ENCODE results near the gene FHL2. TPM values are rescaled to one million over a fixed set of nuclear protein-coding genes. Genes with fewer than 3 reads are reported as not detected.

FHL2 gene
- total and polyA plus RNA-seq, 2 donors (not counting 1 experiment from before 2014, with no cell fraction given): not detected

GRCh38 chr2:105335469-105335868 is 63.4 kb downstream of the FHL2 start:
- H3K9me3 Mint-ChIP-seq (ENCODE audit: insufficient read depth): no peaks in the 10 kb centered on the region
- no peak overlapping the region for H3K27ac Mint-ChIP-seq
- POLR2A ChIA-PET: no interaction called here
- DNase-seq: no peak
- intact Hi-C loops (cut with micrococcal nuclease): loop anchor here (10.0 kb wide), 1 partner anchor 409 kb away; the partner anchor contains the start of gene NCK2
- Histone ChIP-seq H2AFZ (ENCODE audit: insufficient read depth, low read depth, low read length, poor library complexity, severe bottlenecking) (no peak overlapping the region), H3K9me3 (ENCODE audit: control extremely low read depth in 1 of 3, control insufficient read depth in 2 of 3, insufficient read depth in 1 of 3, low read length in 2 of 3) (no peaks in the 10 kb centered on the region), H3K4me1 (ENCODE audit: control insufficient read depth in 2 of 2, insufficient read depth in 2 of 2, low read length in 2 of 2) (peaks cover 22 to 24% of the 10 kb centered on the region in 2 donors), H3K36me3 (replicated peaks in 1 of 2; ENCODE audit: control extremely low read depth in 1 of 2, control insufficient read depth in 1 of 2, extremely low read depth in 1 of 2, insufficient read depth in 2 of 2, low read length in 1 of 2) (peaks cover 0 to 5% of the 10 kb centered on the region in 2 experiments), H3K4me2 (replicated peaks; ENCODE audit: low read depth, low read length, poor library complexity, severe bottlenecking) (no peak overlapping the region), H3K4me3 (ENCODE audit: control extremely low read depth in 1 of 5, extremely low read depth in 1 of 5, insufficient read depth in 1 of 5, low read depth in 2 of 5, low read length in 4 of 5) (no peak overlapping the region), H3K27me3 (replicated peaks in 1 of 4; ENCODE audit: control extremely low read depth in 1 of 4, control insufficient read depth in 3 of 4, insufficient read depth in 4 of 4, low read length in 3 of 4) (no peaks in the 10 kb centered on the region), H3K79me2 (ENCODE audit: control insufficient read depth, insufficient read depth, low read length) (peaks cover 38% of the 10 kb centered on the region), H3K27ac (ENCODE audit: low read length in 2 of 2) (no peak overlapping the region), H3K9ac (ENCODE audit: low read length) (no peak overlapping the region), H4K20me1 (ENCODE audit: control insufficient read depth, insufficient read depth, low read length, poor library complexity, severe bottlenecking) (no peaks in the 10 kb centered on the region)
- CTCF ChIA-PET: interaction anchor here (1.4 kb wide), 1 partner anchor 8 kb away, joined by 3 read pairs; no protein-coding TSS in a partner anchor
- H3K27me3 Mint-ChIP-seq: no peaks in the 10 kb centered on the region
- ATAC-seq (ENCODE audit: low read depth): no peak
- no CpG with 5 or more reads among the region's 2 CpGs for WGBS (ENCODE audit: insufficient coverage)
- peak overlapping the region; percentile 26 for H3K4me3 Mint-ChIP-seq
- peaks cover 28% of the 10 kb centered on the region for H3K4me1 Mint-ChIP-seq
- no peak for TF ChIP-seq EZH2 (IDR thresholded peaks at IDR 0.05; ENCODE audit: borderline replicate concordance, insufficient read depth, low read depth, low read length, poor library complexity, severe bottlenecking)
- TF ChIP-seq CTCF (IDR thresholded peaks at IDR 0.05): no peak

DNA sequence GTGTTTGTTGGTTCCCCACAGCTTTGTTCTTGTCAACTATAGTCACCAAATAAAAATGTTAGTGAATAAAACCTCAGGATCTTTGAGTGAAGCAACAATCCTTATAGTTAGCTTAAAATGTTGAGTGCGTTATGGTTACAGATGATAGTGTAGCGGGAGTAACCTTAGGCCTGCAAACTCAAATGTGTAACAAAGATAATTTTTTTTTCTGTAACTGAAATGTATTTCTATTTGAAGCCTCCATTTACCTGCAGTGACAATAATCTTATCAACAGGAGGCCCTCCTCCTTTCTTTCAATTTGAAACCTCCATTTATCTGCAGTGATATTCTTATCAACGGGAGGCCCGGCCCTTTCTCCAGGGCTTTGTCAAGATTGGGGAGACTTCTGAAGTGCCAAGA is 64.6 kb downstream of the FHL2 start:
- TF ChIP-seq CTCF (IDR thresholded peaks at IDR 0.05) (no peak), EZH2 (IDR thresholded peaks at IDR 0.05; ENCODE audit: borderline replicate concordance, insufficient read depth, low read depth, low read length, poor library complexity, severe bottlenecking) (no peak)
- Mint-ChIP-seq H3K4me3 (no peak overlapping the region), H3K27ac (no peak overlapping the region), H3K9me3 (ENCODE audit: insufficient read depth) (no peaks in the 10 kb centered on the region), H3K27me3 (no peaks in the 10 kb centered on the region), H3K4me1 (peaks cover 32% of the 10 kb centered on the region)
- H3K79me2 ChIP-seq (ENCODE audit: control insufficient read depth, insufficient read depth, low read length): peaks cover 43% of the 10 kb centered on the region
- H3K9me3 ChIP-seq (ENCODE audit: control extremely low read depth in 1 of 3, control insufficient read depth in 2 of 3, insufficient read depth in 1 of 3, low read length in 2 of 3): no peaks in the 10 kb centered on the region
- H3K9ac ChIP-seq (ENCODE audit: low read length): no peak overlapping the region
- no peak overlapping the region for H3K27ac ChIP-seq (ENCODE audit: low read length in 2 of 2)
- H4K20me1 ChIP-seq (ENCODE audit: control insufficient read depth, insufficient read depth, low read length, poor library complexity, severe bottlenecking): no peaks in the 10 kb centered on the region
- WGBS (ENCODE audit: insufficient coverage): no CpG with 5 or more reads among the region's 4 CpGs
- H3K27me3 ChIP-seq (replicated peaks in 1 of 4; ENCODE audit: control extremely low read depth in 1 of 4, control insufficient read depth in 3 of 4, insufficient read depth in 4 of 4, low read length in 3 of 4): no peaks in the 10 kb centered on the region
- H3K4me1 ChIP-seq (ENCODE audit: control insufficient read depth in 2 of 2, insufficient read depth in 2 of 2, low read length in 2 of 2): peaks cover 28% of the 10 kb centered on the region in 2 donors
- DNase-seq (no peak), ATAC-seq (ENCODE audit: low read depth) (no peak)
- ChIA-PET POLR2A (no interaction called here), CTCF (interaction anchor here (0.6 to 1.2 kb wide), 3 partner anchors 11 to 219 kb away, joined by 3 read pairs; no protein-coding TSS in a partner anchor)
- H3K4me3 ChIP-seq (ENCODE audit: control extremely low read depth in 1 of 5, extremely low read depth in 1 of 5, insufficient read depth in 1 of 5, low read depth in 2 of 5, low read length in 4 of 5): no peak overlapping the region
- H2AFZ ChIP-seq (ENCODE audit: insufficient read depth, low read depth, low read length, poor library complexity, severe bottlenecking): no peak overlapping the region
- H3K36me3 ChIP-seq (replicated peaks in 1 of 2; ENCODE audit: control extremely low read depth in 1 of 2, control insufficient read depth in 1 of 2, extremely low read depth in 1 of 2, insufficient read depth in 2 of 2, low read length in 1 of 2): no peaks in the 10 kb centered on the region
- no peak overlapping the region for H3K4me2 ChIP-seq (replicated peaks; ENCODE audit: low read depth, low read length, poor library complexity, severe bottlenecking)
- intact Hi-C loops (cut with micrococcal nuclease): loop anchor here (10.0 kb wide), 1 partner anchor 411 kb away; the partner anchor contains the start of gene NCK2

All from B cell (primary cell).